Ishikawa (cell line): Measurements from ENCODE around the gene HCK.

Source experiments
- CEBPB ChIP-seq: IDR thresholded peaks from 2 replicates; pipeline ENCODE4 v1.6.1; 2012
- CREB1 ChIP-seq: IDR thresholded peaks from 2 replicates; pipeline ENCODE4 v1.6.1; 2012; ENCODE audit warnings: low read depth
- EGR1 ChIP-seq: IDR thresholded peaks from 2 replicates; pipeline ENCODE4 v1.6.1; 2012
- EP300 ChIP-seq: IDR thresholded peaks from 2 replicates; pipeline ENCODE4 v1.6.1; 2012; ENCODE audit warnings: borderline replicate concordance
- FOXM1 ChIP-seq: IDR thresholded peaks from 2 replicates; pipeline ENCODE4 v1.6.1; 2012; ENCODE audit warnings: low read depth, borderline replicate concordance
- NFIC ChIP-seq: IDR thresholded peaks from 2 replicates; pipeline ENCODE4 v1.6.1; 2012
- RAD21 ChIP-seq: IDR thresholded peaks from 2 replicates; pipeline ENCODE4 v1.6.1; 2012; ENCODE audit warnings: low read depth
- TAF1 ChIP-seq: IDR thresholded peaks from 2 replicates; pipeline ENCODE4 v1.6.1; 2012; ENCODE audit warnings: low read depth, mild to moderate bottlenecking
- TCF12 ChIP-seq: IDR thresholded peaks from 2 replicates; pipeline ENCODE4 v1.6.1; 2012; ENCODE audit warnings: low read depth
- TEAD4 ChIP-seq: IDR thresholded peaks from 2 replicates; pipeline ENCODE4 v1.6.1; 2012
- YY1 ChIP-seq: IDR thresholded peaks from 2 replicates; pipeline ENCODE4 v1.6.1; 2012; ENCODE audit warnings: low read depth
- ZBTB7A ChIP-seq: IDR thresholded peaks from 2 replicates; pipeline ENCODE4 v1.6.1; 2012; ENCODE audit warnings: low read depth
- TF ChIP-seq, protein P1 (sequence below): IDR thresholded peaks from 2 replicates; pipeline ENCODE4 v1.6.1; 2012
- TF ChIP-seq, protein P2 (sequence below): IDR thresholded peaks from 2 replicates; pipeline ENCODE4 v1.6.1; 2012
- TF ChIP-seq, protein P3 (sequence below): IDR thresholded peaks from 2 replicates; pipeline ENCODE4 v1.6.1; 2012; ENCODE audit warnings: low read depth, mild to moderate bottlenecking

Gene HCK

DNA sequence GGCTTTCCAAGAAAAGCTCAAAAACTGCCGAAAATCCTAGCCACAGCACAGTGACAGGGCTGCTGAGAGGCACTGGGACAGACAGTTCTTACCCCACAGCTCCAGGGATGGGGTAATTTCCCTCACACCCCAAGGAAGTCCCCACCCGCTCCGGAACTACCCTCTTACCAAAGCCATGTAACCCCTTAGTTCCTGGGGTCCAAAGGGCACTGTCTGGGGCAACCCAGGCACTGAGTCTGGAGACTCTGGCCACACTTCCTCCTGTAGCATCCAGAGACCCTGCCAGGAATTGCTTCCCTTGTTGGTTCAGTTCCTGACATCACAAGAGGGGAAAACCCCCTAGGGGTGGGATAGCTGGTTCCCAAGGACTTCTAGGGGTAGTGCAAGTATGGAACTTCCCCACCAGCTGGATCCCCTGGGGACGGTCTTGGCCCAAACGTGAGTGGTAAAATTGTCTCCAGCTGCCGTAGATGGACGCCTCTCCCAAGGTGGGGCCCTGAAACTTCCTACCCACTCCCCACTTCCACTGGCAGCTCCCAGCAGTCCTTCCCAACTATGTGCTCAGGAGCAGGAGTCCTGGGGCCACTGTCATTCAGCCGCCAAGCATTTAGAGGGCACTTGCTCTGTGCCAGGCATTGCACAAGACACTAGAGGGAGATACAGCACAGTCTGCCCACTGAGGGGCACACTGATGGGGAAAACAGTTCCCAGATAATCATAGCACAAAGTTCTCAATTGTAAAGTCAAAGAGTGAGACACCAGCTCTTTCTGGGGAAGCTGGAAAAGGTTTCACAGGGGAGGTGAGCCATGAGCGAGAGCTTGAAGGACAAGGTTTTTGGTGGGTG lies 17.2 kb upstream of the HCK start:
- TF ChIP-seq RAD21 (peak; percentile 53), CREB1 (no peak)

DNA sequence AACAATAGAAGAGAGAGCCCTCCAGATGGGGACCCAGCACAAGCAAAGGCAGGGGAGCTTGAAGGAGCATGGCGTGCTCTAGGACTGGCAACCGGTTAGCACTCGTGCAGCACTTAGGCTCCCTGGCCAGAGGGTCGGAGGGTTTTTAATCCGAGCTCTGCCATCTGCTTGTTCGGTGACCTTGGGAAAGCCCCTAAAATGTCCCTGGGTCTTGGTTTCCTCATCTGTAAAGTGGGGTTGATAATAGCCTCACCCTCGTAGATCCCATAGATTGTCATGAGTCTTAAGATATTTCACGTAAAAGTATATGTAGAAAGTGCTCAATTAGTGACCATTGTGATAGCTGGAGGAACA lies 16.6 kb upstream of the HCK start:
- TF ChIP-seq RAD21 = no peak
- TF ChIP-seq TAF1 = no peak
- TF ChIP-seq NFIC = no peak
- no peak for TF ChIP-seq ZBTB7A
- TF ChIP-seq, protein P1, sequence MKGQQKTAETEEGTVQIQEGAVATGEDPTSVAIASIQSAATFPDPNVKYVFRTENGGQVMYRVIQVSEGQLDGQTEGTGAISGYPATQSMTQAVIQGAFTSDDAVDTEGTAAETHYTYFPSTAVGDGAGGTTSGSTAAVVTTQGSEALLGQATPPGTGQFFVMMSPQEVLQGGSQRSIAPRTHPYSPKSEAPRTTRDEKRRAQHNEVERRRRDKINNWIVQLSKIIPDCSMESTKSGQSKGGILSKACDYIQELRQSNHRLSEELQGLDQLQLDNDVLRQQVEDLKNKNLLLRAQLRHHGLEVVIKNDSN = no peak
- no peak for TF ChIP-seq FOXM1
- TF ChIP-seq, protein P2, sequence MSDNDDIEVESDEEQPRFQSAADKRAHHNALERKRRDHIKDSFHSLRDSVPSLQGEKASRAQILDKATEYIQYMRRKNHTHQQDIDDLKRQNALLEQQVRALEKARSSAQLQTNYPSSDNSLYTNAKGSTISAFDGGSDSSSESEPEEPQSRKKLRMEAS = no peak
- TF ChIP-seq EGR1 = no peak
- TF ChIP-seq YY1 = no peak
- TF ChIP-seq EP300 = no peak

DNA sequence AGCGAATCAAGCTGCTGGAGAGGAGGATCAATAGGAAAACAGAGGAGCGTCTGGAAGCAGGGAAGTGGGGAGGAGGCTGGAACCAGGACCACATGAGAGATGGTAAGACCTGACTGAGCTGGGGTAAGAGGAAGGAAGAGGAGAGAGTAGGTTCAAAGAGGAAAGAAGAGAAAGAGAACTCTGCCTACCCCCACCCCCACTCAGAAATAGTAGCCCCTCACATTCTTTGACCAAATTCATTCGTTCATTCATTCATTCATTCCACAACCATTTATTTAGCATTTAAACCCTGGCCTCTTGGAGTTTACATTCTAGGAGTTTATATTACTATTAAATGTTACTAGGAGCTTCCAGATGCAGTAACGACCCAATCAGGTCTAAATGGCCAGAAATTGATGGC lies 15.8 kb upstream of the HCK start:
- TF ChIP-seq TAF1 = no peak
- TF ChIP-seq TCF12 = no peak
- TF ChIP-seq, protein P2 = no peak
- TF ChIP-seq NFIC = no peak
- TF ChIP-seq YY1 = no peak
- no peak for TF ChIP-seq RAD21
- no peak for TF ChIP-seq EP300
- TF ChIP-seq, protein P1 = no peak
- TF ChIP-seq ZBTB7A = no peak
- TF ChIP-seq, protein P3, sequence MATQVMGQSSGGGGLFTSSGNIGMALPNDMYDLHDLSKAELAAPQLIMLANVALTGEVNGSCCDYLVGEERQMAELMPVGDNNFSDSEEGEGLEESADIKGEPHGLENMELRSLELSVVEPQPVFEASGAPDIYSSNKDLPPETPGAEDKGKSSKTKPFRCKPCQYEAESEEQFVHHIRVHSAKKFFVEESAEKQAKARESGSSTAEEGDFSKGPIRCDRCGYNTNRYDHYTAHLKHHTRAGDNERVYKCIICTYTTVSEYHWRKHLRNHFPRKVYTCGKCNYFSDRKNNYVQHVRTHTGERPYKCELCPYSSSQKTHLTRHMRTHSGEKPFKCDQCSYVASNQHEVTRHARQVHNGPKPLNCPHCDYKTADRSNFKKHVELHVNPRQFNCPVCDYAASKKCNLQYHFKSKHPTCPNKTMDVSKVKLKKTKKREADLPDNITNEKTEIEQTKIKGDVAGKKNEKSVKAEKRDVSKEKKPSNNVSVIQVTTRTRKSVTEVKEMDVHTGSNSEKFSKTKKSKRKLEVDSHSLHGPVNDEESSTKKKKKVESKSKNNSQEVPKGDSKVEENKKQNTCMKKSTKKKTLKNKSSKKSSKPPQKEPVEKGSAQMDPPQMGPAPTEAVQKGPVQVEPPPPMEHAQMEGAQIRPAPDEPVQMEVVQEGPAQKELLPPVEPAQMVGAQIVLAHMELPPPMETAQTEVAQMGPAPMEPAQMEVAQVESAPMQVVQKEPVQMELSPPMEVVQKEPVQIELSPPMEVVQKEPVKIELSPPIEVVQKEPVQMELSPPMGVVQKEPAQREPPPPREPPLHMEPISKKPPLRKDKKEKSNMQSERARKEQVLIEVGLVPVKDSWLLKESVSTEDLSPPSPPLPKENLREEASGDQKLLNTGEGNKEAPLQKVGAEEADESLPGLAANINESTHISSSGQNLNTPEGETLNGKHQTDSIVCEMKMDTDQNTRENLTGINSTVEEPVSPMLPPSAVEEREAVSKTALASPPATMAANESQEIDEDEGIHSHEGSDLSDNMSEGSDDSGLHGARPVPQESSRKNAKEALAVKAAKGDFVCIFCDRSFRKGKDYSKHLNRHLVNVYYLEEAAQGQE = no peak
- no peak for TF ChIP-seq EGR1
- TF ChIP-seq CREB1 = no peak
- no peak for TF ChIP-seq CEBPB
- no peak for TF ChIP-seq FOXM1
- TF ChIP-seq TEAD4 = no peak

DNA sequence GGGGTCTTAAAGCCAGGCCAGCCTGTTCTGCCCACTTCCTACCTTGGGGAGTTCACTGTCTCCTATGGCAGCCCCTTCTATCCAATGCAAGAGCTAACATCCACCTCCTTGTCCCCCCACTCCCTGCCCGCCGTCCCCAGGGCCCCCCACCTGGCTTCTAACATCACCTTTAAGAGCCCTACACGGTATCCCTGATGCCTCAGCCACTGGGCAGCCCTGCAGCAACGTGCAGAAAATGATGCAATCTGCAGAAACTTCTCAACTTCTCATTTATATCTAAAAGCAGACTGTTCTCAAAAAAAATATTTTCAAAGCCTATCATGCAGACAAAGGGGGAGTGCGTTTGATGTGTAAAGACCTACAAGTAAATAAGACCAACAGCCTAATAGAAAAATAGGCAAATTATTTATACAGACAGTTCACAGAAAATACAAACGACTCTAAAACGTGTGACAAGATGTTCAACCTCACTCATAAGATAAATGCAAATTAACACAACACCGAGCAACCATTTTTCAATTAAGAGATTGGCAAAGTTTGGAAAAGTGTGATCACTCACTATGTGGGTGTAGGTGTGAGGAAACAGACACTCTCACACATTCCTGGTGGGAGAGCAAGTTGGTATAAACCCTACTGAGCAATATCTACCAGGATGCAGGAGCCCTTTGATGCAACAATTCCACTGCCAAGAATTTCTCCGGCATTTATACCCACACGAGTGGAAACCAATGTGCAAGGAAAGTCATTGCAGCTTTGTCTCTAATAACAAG lies 15.1 kb upstream of the HCK start:
- TF ChIP-seq, protein P3 = no peak
- TF ChIP-seq FOXM1 (no peak), EP300 (no peak), CEBPB (no peak), RAD21 (no peak), TAF1 (no peak), ZBTB7A (no peak), EGR1 (no peak), TCF12 (no peak), TEAD4 (no peak), CREB1 (no peak), YY1 (no peak), NFIC (no peak)
- TF ChIP-seq, protein P1 = no peak
- TF ChIP-seq, protein P2 = no peak

DNA sequence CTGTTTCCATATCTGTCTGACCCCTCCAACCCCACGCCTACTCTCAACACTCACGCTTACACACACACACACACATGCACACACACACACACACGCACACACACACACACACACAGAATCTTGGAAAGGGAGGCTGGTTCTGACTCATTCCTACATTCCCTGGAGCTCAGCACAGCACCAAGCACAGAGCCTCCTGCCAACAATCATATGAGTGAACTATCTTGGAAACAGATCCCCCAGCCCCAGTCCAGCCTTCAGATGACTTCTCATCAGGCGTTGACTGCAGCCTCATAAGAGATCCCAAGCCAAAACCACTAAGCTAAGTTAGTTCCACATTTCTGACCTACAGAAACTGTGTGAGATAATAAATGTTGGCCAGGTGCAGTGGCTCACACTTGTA lies 14.1 kb upstream of the HCK start:
- TF ChIP-seq NFIC = no peak
- TF ChIP-seq EGR1 = no peak
- TF ChIP-seq EP300 = no peak
- TF ChIP-seq, protein P2 = no peak
- TF ChIP-seq CREB1 = no peak
- no peak for TF ChIP-seq YY1
- TF ChIP-seq FOXM1 = no peak
- TF ChIP-seq TEAD4 = no peak
- TF ChIP-seq TCF12 = no peak
- no peak for TF ChIP-seq RAD21
